Caki2 (cell line): Measurements from ENCODE around the gene RNF8. TPM values are rescaled to one million over a fixed set of nuclear protein-coding genes. Genes with fewer than 3 reads are reported as not detected.

Experiments
- DNase-seq: peaks from one replicate; pipeline ENCODE4 v3.0.0-alpha.2; 2015; ENCODE audit warnings: low read depth
- in situ Hi-C: cut with HindIII; loops from 2 replicates; pipeline ENCODE4 v1.10.0; 2016; ENCODE audit warnings: low sequenced_read_pairs, low pct_unique_long_range_greater_than_20kb, mixed read lengths
- total RNA-seq: library from RNA; depleted of rRNA; stranded (reverse); fragments of >200 nt; shearing (Covaris generic); gene quantifications from 2 replicates; pipeline ENCODE4 v1.2.3, GENCODE V29; 2014; ENCODE audit warnings: low replicate concordance

Gene RNF8
- total RNA-seq, 1 experiment from 2014 or later, result 36.1 TPM

GRCh38 chr6:37347670-37348111 is 6.1 kb upstream of the RNF8 start:
- DNase-seq, result peak; percentile 76
- in situ Hi-C loops, result no loop called here

- DNase-seq, result no peak
- in situ Hi-C loops, result no loop called here
These were observed 2.8 kb upstream of the RNF8 start for GRCh38 chr6:37351027-37351426.

- in situ Hi-C loops, result no loop called here
- no peak for DNase-seq
These were observed 1.4 kb upstream of the RNF8 start for GRCh38 chr6:37352384-37352783.

- in situ Hi-C loops, result no loop called here
These were observed 972 bp downstream of the RNF8 start for GRCh38 chr6:37354526-37355384.

GRCh38 chr6:37357288-37357687 is 3.5 kb downstream of the RNF8 start:
- in situ Hi-C loops, result no loop called here
- no peak for DNase-seq

More at GRCh38 chr6:37354526-37355384, 972 bp downstream of the RNF8 start:
- no peak for DNase-seq

GRCh38 chr6:37357860-37358259 is 4.1 kb downstream of the RNF8 start:
- no peak for DNase-seq
- in situ Hi-C loops, result no loop called here

GRCh38 chr6:37359039-37359438 is 5.3 kb downstream of the RNF8 start:
- in situ Hi-C loops, result no loop called here
- DNase-seq, result no peak

- in situ Hi-C loops, result no loop called here
- DNase-seq, result no peak
These were observed 8.5 kb downstream of the RNF8 start for GRCh38 chr6:37362101-37362828.

- no peak for DNase-seq
- in situ Hi-C loops, result no loop called here
These were observed 12.0 kb downstream of the RNF8 start for GRCh38 chr6:37365791-37366190.

GRCh38 chr6:37366910-37367309 is 13.1 kb downstream of the RNF8 start:
- in situ Hi-C loops, result no loop called here
- no peak for DNase-seq

GRCh38 chr6:37368961-37369320 is 15.2 kb downstream of the RNF8 start:
- in situ Hi-C loops, result no loop called here
- DNase-seq, result no peak

GRCh38 chr6:37369321-37370201 is 15.8 kb downstream of the RNF8 start:
- in situ Hi-C loops, result no loop called here
- no peak for DNase-seq

GRCh38 chr6:37371154-37372083 is 17.6 kb downstream of the RNF8 start:
- in situ Hi-C loops, result no loop called here
- DNase-seq, result no peak

- in situ Hi-C loops, result no loop called here
- DNase-seq, result no peak
These were observed 18.3 kb downstream of the RNF8 start for GRCh38 chr6:37372116-37372515.

GRCh38 chr6:37373822-37374471 is 20.2 kb downstream of the RNF8 start:
- no peak for DNase-seq

GRCh38 chr6:37375376-37375775 is 21.6 kb downstream of the RNF8 start:
- in situ Hi-C loops, result no loop called here
- DNase-seq, result no peak

More at GRCh38 chr6:37373822-37374471, 20.2 kb downstream of the RNF8 start:
- in situ Hi-C loops, result no loop called here

- in situ Hi-C loops, result no loop called here
- no peak for DNase-seq
These were observed 22.4 kb downstream of the RNF8 start for GRCh38 chr6:37376078-37376743.
